ENCODE data around the gene TRIM17. TPM values are rescaled to one million over a fixed set of nuclear protein-coding genes. Genes with fewer than 3 reads are reported as not detected.

The TRIM17 gene
- total RNA-seq, 1 donor from 2014 or later, result 1.3 TPM

DNA sequence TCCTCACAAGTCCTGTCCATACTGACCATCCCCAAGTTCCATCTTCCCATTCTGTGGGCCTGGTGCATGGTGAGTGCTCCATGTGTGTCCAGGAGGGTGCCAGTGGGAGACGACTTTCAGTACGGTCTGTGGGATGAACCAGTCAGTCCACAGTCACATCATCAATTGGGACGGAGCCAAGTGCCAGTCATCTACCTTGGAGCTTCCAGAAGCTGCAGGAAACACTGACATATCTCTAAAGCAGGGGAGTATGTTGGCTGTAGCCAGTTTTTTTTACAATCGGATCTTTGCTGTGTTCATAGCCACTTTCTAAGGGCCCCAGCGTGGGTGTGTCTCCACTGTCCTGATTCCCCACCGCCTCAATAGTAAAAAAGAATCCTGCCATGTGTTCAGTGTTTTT, 13.6 kb upstream of the TRIM17 start:
- H3K4me3 Mint-ChIP-seq (ENCODE audit: unreplicated experiment), result no peak overlapping the region
- no peak overlapping the region for H3K27ac Mint-ChIP-seq (ENCODE audit: unreplicated experiment)
- no peaks in the 10 kb centered on the region for H3K9me3 Mint-ChIP-seq (ENCODE audit: unreplicated experiment)
- no peaks in the 10 kb centered on the region for H3K4me1 Mint-ChIP-seq (ENCODE audit: unreplicated experiment)
- H3K36me3 Mint-ChIP-seq (ENCODE audit: unreplicated experiment), result no peaks in the 10 kb centered on the region
- peaks cover 31% of the 10 kb centered on the region for H3K27me3 Mint-ChIP-seq (ENCODE audit: unreplicated experiment)
- DNase-seq (ENCODE audit: extremely low spot score, unreplicated experiment), result no peak
- TF ChIP-seq, protein P1, sequence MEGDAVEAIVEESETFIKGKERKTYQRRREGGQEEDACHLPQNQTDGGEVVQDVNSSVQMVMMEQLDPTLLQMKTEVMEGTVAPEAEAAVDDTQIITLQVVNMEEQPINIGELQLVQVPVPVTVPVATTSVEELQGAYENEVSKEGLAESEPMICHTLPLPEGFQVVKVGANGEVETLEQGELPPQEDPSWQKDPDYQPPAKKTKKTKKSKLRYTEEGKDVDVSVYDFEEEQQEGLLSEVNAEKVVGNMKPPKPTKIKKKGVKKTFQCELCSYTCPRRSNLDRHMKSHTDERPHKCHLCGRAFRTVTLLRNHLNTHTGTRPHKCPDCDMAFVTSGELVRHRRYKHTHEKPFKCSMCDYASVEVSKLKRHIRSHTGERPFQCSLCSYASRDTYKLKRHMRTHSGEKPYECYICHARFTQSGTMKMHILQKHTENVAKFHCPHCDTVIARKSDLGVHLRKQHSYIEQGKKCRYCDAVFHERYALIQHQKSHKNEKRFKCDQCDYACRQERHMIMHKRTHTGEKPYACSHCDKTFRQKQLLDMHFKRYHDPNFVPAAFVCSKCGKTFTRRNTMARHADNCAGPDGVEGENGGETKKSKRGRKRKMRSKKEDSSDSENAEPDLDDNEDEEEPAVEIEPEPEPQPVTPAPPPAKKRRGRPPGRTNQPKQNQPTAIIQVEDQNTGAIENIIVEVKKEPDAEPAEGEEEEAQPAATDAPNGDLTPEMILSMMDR (IDR thresholded peaks at IDR 0.05), result no peak

DNA sequence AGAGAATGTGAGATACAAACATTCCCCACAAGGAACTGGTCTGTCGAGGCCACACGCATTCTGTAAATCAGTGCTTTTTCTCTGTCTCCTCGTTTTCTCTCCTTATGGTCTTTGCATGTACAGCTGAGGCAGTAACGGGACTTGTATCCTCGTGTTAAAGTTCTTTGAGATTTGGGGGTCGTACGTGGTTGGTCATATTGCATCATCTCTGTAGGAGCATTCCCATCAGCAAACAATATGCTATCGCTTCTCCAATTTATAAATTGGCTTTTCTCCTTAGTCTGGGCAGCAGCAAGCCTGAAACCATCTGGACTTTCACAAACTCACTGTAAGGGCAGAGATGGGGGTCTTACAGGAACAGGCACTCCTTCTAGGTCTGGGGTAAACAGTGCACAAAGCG, 13.0 kb upstream of the TRIM17 start:
- Mint-ChIP-seq H3K27ac (ENCODE audit: unreplicated experiment) (no peak overlapping the region), H3K9me3 (ENCODE audit: unreplicated experiment) (no peaks in the 10 kb centered on the region), H3K27me3 (ENCODE audit: unreplicated experiment) (peaks cover 26% of the 10 kb centered on the region), H3K4me1 (ENCODE audit: unreplicated experiment) (no peaks in the 10 kb centered on the region), H3K36me3 (ENCODE audit: unreplicated experiment) (no peaks in the 10 kb centered on the region), H3K4me3 (ENCODE audit: unreplicated experiment) (no peak overlapping the region)
- no peak for DNase-seq (ENCODE audit: extremely low spot score, unreplicated experiment)
- TF ChIP-seq, protein P1 (IDR thresholded peaks at IDR 0.05), result no peak

DNA sequence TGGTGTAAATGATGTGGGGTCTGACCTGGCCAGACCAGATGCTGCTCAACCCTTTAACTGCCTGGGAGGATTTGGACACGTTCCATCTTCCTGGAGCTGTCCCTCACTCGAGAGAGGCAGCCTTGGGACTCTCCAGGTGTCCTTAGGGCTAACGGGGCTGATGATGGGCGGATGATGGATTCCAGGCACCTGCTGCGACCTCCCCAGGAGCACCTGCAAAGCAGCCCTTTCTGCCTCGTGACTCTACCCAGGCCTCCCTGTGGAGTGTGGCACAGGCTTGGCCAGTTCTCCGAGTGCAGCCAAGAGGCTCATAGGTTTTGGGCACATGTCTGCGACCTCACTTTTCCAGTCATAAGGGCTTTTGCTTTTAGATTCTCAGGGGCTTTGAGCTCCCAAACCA, 12.3 kb upstream of the TRIM17 start:
- DNase-seq (ENCODE audit: extremely low spot score, unreplicated experiment), result no peak
- H3K4me1 Mint-ChIP-seq (ENCODE audit: unreplicated experiment), result no peaks in the 10 kb centered on the region
- no peak overlapping the region for H3K4me3 Mint-ChIP-seq (ENCODE audit: unreplicated experiment)
- H3K9me3 Mint-ChIP-seq (ENCODE audit: unreplicated experiment), result no peaks in the 10 kb centered on the region
- TF ChIP-seq, protein P1 (IDR thresholded peaks at IDR 0.05), result no peak
- peaks cover 23% of the 10 kb centered on the region for H3K27me3 Mint-ChIP-seq (ENCODE audit: unreplicated experiment)
- H3K36me3 Mint-ChIP-seq (ENCODE audit: unreplicated experiment), result no peaks in the 10 kb centered on the region
- H3K27ac Mint-ChIP-seq (ENCODE audit: unreplicated experiment), result no peak overlapping the region

DNA sequence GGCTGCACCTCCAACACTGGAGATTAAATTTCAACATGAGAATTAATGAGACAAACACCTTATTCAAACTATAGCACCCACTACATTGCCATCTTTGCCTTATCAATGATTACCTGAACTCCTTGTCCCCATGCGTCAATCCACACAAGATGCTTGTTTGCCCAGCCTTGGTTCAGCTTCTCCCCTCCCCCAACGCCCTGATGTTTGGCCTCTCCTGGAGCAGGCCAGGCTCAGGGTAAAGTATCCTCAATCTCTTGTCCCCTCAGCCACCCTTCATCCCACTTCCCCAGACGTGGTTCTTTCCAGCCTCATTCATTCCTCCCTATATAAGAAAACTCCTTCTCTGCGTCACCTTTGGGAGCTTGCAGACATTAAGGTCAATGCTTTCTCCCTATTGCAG, 11.8 kb upstream of the TRIM17 start:
- no peak overlapping the region for H3K4me3 Mint-ChIP-seq (ENCODE audit: unreplicated experiment)
- no peaks in the 10 kb centered on the region for H3K36me3 Mint-ChIP-seq (ENCODE audit: unreplicated experiment)
- H3K4me1 Mint-ChIP-seq (ENCODE audit: unreplicated experiment), result no peaks in the 10 kb centered on the region
- H3K27me3 Mint-ChIP-seq (ENCODE audit: unreplicated experiment), result peaks cover 18% of the 10 kb centered on the region
- H3K9me3 Mint-ChIP-seq (ENCODE audit: unreplicated experiment), result no peaks in the 10 kb centered on the region
- no peak overlapping the region for H3K27ac Mint-ChIP-seq (ENCODE audit: unreplicated experiment)
- TF ChIP-seq, protein P1 (IDR thresholded peaks at IDR 0.05), result no peak
- DNase-seq (ENCODE audit: extremely low spot score, unreplicated experiment), result no peak

DNA sequence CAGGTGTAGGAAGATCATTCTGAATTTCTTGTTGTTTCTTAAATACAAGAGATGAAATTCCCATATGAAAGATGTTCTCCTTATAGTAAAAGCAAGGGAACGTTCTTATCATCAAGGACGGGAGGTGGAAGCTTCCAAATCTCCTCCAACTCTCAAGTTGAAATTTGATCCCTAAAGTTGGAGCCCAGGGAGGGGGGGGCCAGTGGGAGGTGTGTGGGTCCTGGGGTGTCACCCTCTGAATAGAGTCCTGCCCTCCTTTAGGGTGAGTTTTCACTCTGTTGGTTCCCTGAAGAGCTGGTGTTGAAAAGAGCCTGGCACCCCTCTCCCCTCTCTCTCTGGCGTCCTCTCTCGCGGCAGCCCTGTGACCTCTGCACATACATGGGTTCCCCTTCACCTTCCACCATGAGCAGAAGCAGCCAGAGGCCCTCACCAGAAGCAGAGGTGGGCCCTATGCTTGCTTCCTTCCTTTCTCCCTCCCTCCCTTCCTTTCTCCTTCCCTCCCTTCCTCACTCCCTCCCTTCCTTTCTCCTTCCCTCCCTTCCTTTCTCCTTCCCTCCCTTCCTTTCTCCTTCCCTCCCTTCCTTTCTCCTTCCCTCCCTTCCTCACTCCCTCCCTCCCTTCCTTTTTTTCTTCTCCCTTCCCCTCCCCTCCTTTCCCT, 10.0 kb upstream of the TRIM17 start:
- TF ChIP-seq, protein P1 (IDR thresholded peaks at IDR 0.05), result no peak
- H3K36me3 Mint-ChIP-seq (ENCODE audit: unreplicated experiment), result no peaks in the 10 kb centered on the region
- no peaks in the 10 kb centered on the region for H3K4me1 Mint-ChIP-seq (ENCODE audit: unreplicated experiment)
- no peak overlapping the region for H3K4me3 Mint-ChIP-seq (ENCODE audit: unreplicated experiment)
- H3K9me3 Mint-ChIP-seq (ENCODE audit: unreplicated experiment), result no peaks in the 10 kb centered on the region
- no peak overlapping the region for H3K27ac Mint-ChIP-seq (ENCODE audit: unreplicated experiment)
- peaks cover 7% of the 10 kb centered on the region for H3K27me3 Mint-ChIP-seq (ENCODE audit: unreplicated experiment)
- DNase-seq (ENCODE audit: extremely low spot score, unreplicated experiment), result no peak
